OCI-LY1 (cell line): ENCODE measurements around the gene SLC24A3.

Source experiments
- H2AFZ ChIP-seq: fragments of 200-600 bp; sonication (generic), shearing (Covaris generic); 2 replicates; pipeline ENCODE4 v1.6.0; 2014; ENCODE audit warnings: antibody characterized with exemption, mild to moderate bottlenecking, low read length
- H3F3A ChIP-seq: fragments of 200-600 bp; sonication (generic), shearing (Covaris generic); 2 replicates; pipeline ENCODE4 v1.6.0; 2014; ENCODE audit warnings: mild to moderate bottlenecking, antibody characterized with exemption, low read length, moderate library complexity; ENCODE audit not compliant: insufficient read depth
- H3K27ac ChIP-seq: fragments of 200-600 bp; sonication (generic); 2 replicates; pipeline ENCODE4 v1.5.1; 2014; ENCODE audit warnings: low read length, mixed run types, mild to moderate bottlenecking, low read depth; ENCODE audit not compliant: poor library complexity, severe bottlenecking
- H3K27me3 ChIP-seq: fragments of 200-600 bp; sonication (generic); 2 replicates; pipeline ENCODE4 v1.6.0; 2014; ENCODE audit warnings: antibody characterized with exemption, mild to moderate bottlenecking, low read length, moderate library complexity; ENCODE audit not compliant: insufficient read depth
- H3K36me3 ChIP-seq: fragments of 200-600 bp; sonication (generic); 2 replicates; pipeline ENCODE4 v1.6.1; 2014; ENCODE audit warnings: mild to moderate bottlenecking, antibody characterized with exemption, low read length, moderate library complexity, mixed read lengths; ENCODE audit not compliant: insufficient read depth
- H3K4me1 ChIP-seq: fragments of 200-600 bp; sonication (generic); 2 replicates; pipeline ENCODE4 v1.5.1; 2014; ENCODE audit warnings: mild to moderate bottlenecking, low read length, moderate library complexity; ENCODE audit not compliant: insufficient read depth, severe bottlenecking
- H3K4me2 ChIP-seq: fragments of 200-600 bp; sonication (generic), shearing (Covaris generic); 2 replicates; pipeline ENCODE4 v1.6.1; 2014; ENCODE audit warnings: low read length
- H3K4me3 ChIP-seq: fragments of 200-600 bp; sonication (generic); 2 replicates; pipeline ENCODE4 v1.5.1; 2014; ENCODE audit warnings: low read length, low read depth, mild to moderate bottlenecking, mixed read lengths; ENCODE audit not compliant: poor library complexity, severe bottlenecking
- H3K79me2 ChIP-seq: fragments of 200-600 bp; shearing (Covaris generic); 2 replicates; pipeline ENCODE4 v1.6.1; 2016; ENCODE audit warnings: mixed run types, low read length, mixed read lengths; ENCODE audit not compliant: insufficient read depth
- H3K9ac ChIP-seq: fragments of 200-600 bp; sonication (generic), shearing (Covaris generic); 2 replicates; pipeline ENCODE4 v1.6.1; 2014; ENCODE audit warnings: mild to moderate bottlenecking, low read length, mixed read lengths
- H3K9me2 ChIP-seq: fragments of 200-600 bp; sonication (generic), shearing (Covaris generic); 2 replicates; pipeline ENCODE4 v1.6.1; 2014; ENCODE audit warnings: low read depth, mild to moderate bottlenecking, low read length, mixed read lengths
- H3K9me3 ChIP-seq: fragments of 200-600 bp; shearing (Covaris generic); 2 replicates; pipeline ENCODE4 v1.6.1; 2014; ENCODE audit warnings: low read length, mixed read lengths
- H4K20me1 ChIP-seq: fragments of 200-600 bp; sonication (generic), shearing (Covaris generic); 2 replicates; pipeline ENCODE4 v1.6.0; 2016; ENCODE audit warnings: mild to moderate bottlenecking, low read length; ENCODE audit not compliant: insufficient read depth
- EZH2 ChIP-seq: fragments of 200-600 bp; sonication (generic), shearing (Covaris generic); IDR thresholded peaks from 2 replicates; pipeline ENCODE4 v1.8.0; 2017; ENCODE audit warnings: borderline replicate concordance, mixed run types, mild to moderate bottlenecking, antibody characterized with exemption, low read length, moderate library complexity, mixed read lengths
- TF ChIP-seq, protein P1 (sequence below): fragments of 200-600 bp; sonication (generic), shearing (Covaris generic); IDR thresholded peaks from 2 replicates; pipeline ENCODE4 v1.5.1; 2017; ENCODE audit warnings: mild to moderate bottlenecking, antibody characterized with exemption, low read length, moderate library complexity, mixed read lengths

The SLC24A3 gene

GRCh38 chr20:19289451-19289850 lies 77.0 kb downstream of the SLC24A3 start:
- H2AFZ ChIP-seq: no peak overlapping the region
- no peak overlapping the region for H3K9ac ChIP-seq
- no peaks in the 10 kb centered on the region for H3K4me1 ChIP-seq
- H3K27me3 ChIP-seq: no peaks in the 10 kb centered on the region
- H3K27ac ChIP-seq: no peak overlapping the region
- H3K4me3 ChIP-seq: no peak overlapping the region
- H3K9me2 ChIP-seq: no peaks in the 10 kb centered on the region
- H4K20me1 ChIP-seq: no peaks in the 10 kb centered on the region
- H3K79me2 ChIP-seq: no peaks in the 10 kb centered on the region
- no peaks in the 10 kb centered on the region for H3K9me3 ChIP-seq
- no peaks in the 10 kb centered on the region for H3K36me3 ChIP-seq
- no peaks in the 10 kb centered on the region for H3F3A ChIP-seq
- TF ChIP-seq EZH2: no peak
- TF ChIP-seq, protein P1, sequence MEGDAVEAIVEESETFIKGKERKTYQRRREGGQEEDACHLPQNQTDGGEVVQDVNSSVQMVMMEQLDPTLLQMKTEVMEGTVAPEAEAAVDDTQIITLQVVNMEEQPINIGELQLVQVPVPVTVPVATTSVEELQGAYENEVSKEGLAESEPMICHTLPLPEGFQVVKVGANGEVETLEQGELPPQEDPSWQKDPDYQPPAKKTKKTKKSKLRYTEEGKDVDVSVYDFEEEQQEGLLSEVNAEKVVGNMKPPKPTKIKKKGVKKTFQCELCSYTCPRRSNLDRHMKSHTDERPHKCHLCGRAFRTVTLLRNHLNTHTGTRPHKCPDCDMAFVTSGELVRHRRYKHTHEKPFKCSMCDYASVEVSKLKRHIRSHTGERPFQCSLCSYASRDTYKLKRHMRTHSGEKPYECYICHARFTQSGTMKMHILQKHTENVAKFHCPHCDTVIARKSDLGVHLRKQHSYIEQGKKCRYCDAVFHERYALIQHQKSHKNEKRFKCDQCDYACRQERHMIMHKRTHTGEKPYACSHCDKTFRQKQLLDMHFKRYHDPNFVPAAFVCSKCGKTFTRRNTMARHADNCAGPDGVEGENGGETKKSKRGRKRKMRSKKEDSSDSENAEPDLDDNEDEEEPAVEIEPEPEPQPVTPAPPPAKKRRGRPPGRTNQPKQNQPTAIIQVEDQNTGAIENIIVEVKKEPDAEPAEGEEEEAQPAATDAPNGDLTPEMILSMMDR: no peak
- H3K4me2 ChIP-seq: no peak overlapping the region

DNA sequence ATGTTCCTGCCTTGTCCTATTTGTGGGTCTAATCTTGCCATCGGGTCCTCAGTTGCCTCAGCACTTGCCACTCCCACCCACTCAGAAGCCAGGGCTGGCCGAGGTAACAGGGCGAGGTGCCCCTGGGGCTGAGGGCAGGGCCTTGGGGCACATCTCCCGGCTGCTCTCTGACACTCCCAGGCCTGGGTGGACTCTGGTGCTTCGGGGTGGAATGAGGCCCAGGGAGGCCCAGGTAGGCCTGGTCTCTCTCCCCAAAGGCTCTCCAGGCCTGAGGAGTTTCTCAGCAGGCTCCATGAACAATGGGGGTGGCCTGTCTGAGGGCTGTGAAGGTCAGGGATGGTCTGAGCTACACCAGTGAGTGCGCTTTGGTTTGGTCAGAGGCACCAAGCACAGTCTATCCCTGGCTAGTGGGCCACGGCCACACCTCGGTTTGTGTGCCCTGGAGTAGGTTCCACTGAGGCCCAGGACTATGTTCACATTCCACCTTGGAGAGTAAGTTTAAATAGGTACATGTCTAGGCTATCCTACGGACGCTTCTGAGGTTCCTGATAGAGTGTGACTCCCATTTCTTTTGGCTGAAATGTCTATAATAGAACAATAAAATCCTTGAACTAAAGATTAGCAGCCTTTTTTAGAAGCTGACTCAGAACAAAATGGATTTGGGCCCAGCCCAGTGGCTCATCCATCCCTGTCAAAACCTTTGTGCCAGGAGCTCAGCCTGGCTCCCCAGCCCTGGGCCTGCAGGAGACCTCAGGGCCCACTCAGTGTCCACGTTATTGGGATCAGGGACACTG lies 78.8 kb downstream of the SLC24A3 start:
- Histone ChIP-seq H3K27ac (no peak overlapping the region), H3K9ac (no peak overlapping the region), H4K20me1 (no peaks in the 10 kb centered on the region), H3K4me1 (no peaks in the 10 kb centered on the region), H3K9me3 (no peaks in the 10 kb centered on the region), H3K79me2 (no peaks in the 10 kb centered on the region), H2AFZ (no peak overlapping the region), H3K4me2 (no peak overlapping the region), H3K4me3 (no peak overlapping the region), H3K36me3 (no peaks in the 10 kb centered on the region), H3F3A (no peaks in the 10 kb centered on the region), H3K9me2 (no peaks in the 10 kb centered on the region), H3K27me3 (no peaks in the 10 kb centered on the region)
- TF ChIP-seq EZH2: no peak
- TF ChIP-seq, protein P1: no peak

DNA sequence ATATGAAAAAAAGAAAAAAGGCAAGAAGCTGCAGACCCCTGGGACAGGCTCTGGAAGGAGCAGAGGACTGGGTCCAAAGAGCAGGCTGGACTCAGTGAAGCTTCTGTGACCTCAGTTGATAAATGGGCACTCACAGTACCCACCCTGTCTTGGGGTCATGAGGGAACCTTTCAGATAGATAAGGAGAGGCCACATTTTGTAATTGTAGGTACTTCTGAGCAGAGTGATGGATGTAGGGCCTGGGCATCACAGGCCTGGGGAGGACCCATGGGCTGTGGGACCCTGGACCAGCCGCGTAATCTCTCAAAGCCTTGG lies 79.3 kb downstream of the SLC24A3 start:
- no peak overlapping the region for H3K4me2 ChIP-seq
- no peak overlapping the region for H3K27ac ChIP-seq
- TF ChIP-seq, protein P1: no peak
- no peak for TF ChIP-seq EZH2
- no peaks in the 10 kb centered on the region for H3K79me2 ChIP-seq
- H3K9me2 ChIP-seq: no peaks in the 10 kb centered on the region
- H3K9me3 ChIP-seq: no peaks in the 10 kb centered on the region
- H3F3A ChIP-seq: no peaks in the 10 kb centered on the region
- H3K9ac ChIP-seq: no peak overlapping the region
- no peak overlapping the region for H2AFZ ChIP-seq
- no peaks in the 10 kb centered on the region for H4K20me1 ChIP-seq
- no peaks in the 10 kb centered on the region for H3K4me1 ChIP-seq
- H3K27me3 ChIP-seq: no peaks in the 10 kb centered on the region
- H3K4me3 ChIP-seq: no peak overlapping the region
- no peaks in the 10 kb centered on the region for H3K36me3 ChIP-seq
